WTC11 (cell line): ENCODE measurements around the gene AKR1B15. TPM values are rescaled to one million over a fixed set of nuclear protein-coding genes. Genes with fewer than 3 reads are reported as not detected.
"Not testable (repeated sequence)": the region's sequence is repeated elsewhere in the genome, so short reads cannot be mapped to it uniquely, and the experiment has no call there.

Source experiments
- ATAC-seq: fragments of 200-7000 bp; cut with Tn5 transposase; 2 replicates; pipeline ENCODE4 v1.10.0; 2021; ENCODE audit warnings: mild to moderate bottlenecking, moderate library complexity
- CTCF ChIA-PET: fragments of 300-600 bp; sonication (Branson Sonifier 250); formaldehyde crosslinking; loops from one replicate; lab custom pipeline; 2021; ENCODE audit warnings: antibody characterized with exemption; lab: Charles Lee
- POLR2A ChIA-PET: fragments of 350-600 bp; sonication (Branson Sonifier 250); formaldehyde crosslinking; loops from one replicate; lab custom pipeline; 2021; ENCODE audit warnings: antibody characterized with exemption; lab: Charles Lee
- DNase-seq: peaks from one replicate; pipeline ENCODE4 v3.0.0; 2021; ENCODE audit warnings: low spot score
- H3K27ac Mint-ChIP-seq: 2 replicates; pipeline ENCODE4 v1.8.0; 2021; ENCODE audit warnings: mixed read lengths
- H3K27me3 Mint-ChIP-seq: 2 replicates; pipeline ENCODE4 v1.8.0; 2021; ENCODE audit warnings: low read depth, mild to moderate bottlenecking, moderate library complexity, mixed read lengths
- H3K36me3 Mint-ChIP-seq: 2 replicates; pipeline ENCODE4 v1.8.0; 2021; ENCODE audit warnings: mixed read lengths
- H3K4me1 Mint-ChIP-seq: 2 replicates; pipeline ENCODE4 v1.8.0; 2022; ENCODE audit warnings: mixed read lengths
- H3K4me3 Mint-ChIP-seq: 2 replicates; pipeline ENCODE4 v1.8.0; 2021; ENCODE audit warnings: mild to moderate bottlenecking, moderate library complexity, mixed read lengths
- H3K9me3 Mint-ChIP-seq: 2 replicates; pipeline ENCODE4 v1.8.0; 2021; ENCODE audit warnings: mixed read lengths
- ATF1 ChIP-seq: sonication (generic); formaldehyde crosslinking; IDR thresholded peaks from 2 replicates; pipeline ENCODE4 v1.8.1; 2023; ENCODE audit warnings: mild to moderate bottlenecking, moderate library complexity, missing genetic modification reagents
- CREB1 ChIP-seq: sonication (generic); formaldehyde crosslinking; IDR thresholded peaks from 2 replicates; pipeline ENCODE4 v1.8.0; 2023; ENCODE audit warnings: mild to moderate bottlenecking, missing genetic modification reagents
- ELF4 ChIP-seq: sonication (generic); formaldehyde crosslinking; IDR thresholded peaks from 2 replicates; pipeline ENCODE4 v1.8.1; 2022; ENCODE audit warnings: low read depth, mild to moderate bottlenecking, moderate library complexity, missing genetic modification reagents
- EMX1 ChIP-seq: fragments of 250-450 bp; sonication (Bioruptor Pico); IDR thresholded peaks from 2 replicates; pipeline ENCODE4 v1.8.0; 2021; ENCODE audit warnings: mild to moderate bottlenecking
- MXD4 ChIP-seq: fragments of 250-450 bp; sonication (Bioruptor Pico); IDR thresholded peaks from 2 replicates; pipeline ENCODE4 v1.8.0; 2021; ENCODE audit warnings: mild to moderate bottlenecking, moderate library complexity, borderline replicate concordance
- PRRX2 ChIP-seq: fragments of 250-450 bp; sonication (Bioruptor Pico); IDR thresholded peaks from 2 replicates; pipeline ENCODE4 v1.8.0; 2021; ENCODE audit warnings: mild to moderate bottlenecking
- SOX15 ChIP-seq: fragments of 250-450 bp; sonication (Bioruptor Pico); IDR thresholded peaks from 2 replicates; pipeline ENCODE4 v1.9.0; 2021; ENCODE audit warnings: mild to moderate bottlenecking
- TEAD4 ChIP-seq: sonication (generic); formaldehyde crosslinking; IDR thresholded peaks from 2 replicates; pipeline ENCODE4 v1.8.0; 2022; ENCODE audit warnings: mild to moderate bottlenecking, missing genetic modification reagents
- ZNF138 ChIP-seq: sonication (generic); formaldehyde crosslinking; conservative IDR thresholded peaks from 2 replicates; pipeline ENCODE4 v1.8.1; 2022; ENCODE audit warnings: mild to moderate bottlenecking, moderate library complexity, missing genetic modification reagents
- ZNF232 ChIP-seq: sonication (generic); formaldehyde crosslinking; IDR thresholded peaks from 2 replicates; pipeline ENCODE4 v1.8.0; 2022; ENCODE audit warnings: mild to moderate bottlenecking, missing genetic modification reagents
- ZNF423 ChIP-seq: fragments of 250-450 bp; sonication (Bioruptor Pico); IDR thresholded peaks from 2 replicates; pipeline ENCODE4 v2.1.2; 2022; ENCODE audit warnings: mild to moderate bottlenecking, moderate library complexity
- total RNA-seq: library from RNA; stranded (reverse); gene quantifications from 3 replicates; pipeline ENCODE4 v1.2.3, GENCODE V29; 2021
- TF ChIP-seq, protein P1 (sequence below): sonication (generic); formaldehyde crosslinking; IDR thresholded peaks from 2 replicates; pipeline ENCODE4 v1.8.1; 2023; ENCODE audit warnings: mild to moderate bottlenecking, moderate library complexity, missing genetic modification reagents
- TF ChIP-seq, protein P2 (sequence below): fragments of 250-450 bp; sonication (Bioruptor Pico); IDR thresholded peaks from 2 replicates; pipeline ENCODE4 v1.9.0; 2021; ENCODE audit warnings: mild to moderate bottlenecking
- TF ChIP-seq, protein P3 (sequence below): sonication (generic); formaldehyde crosslinking; IDR thresholded peaks from 2 replicates; pipeline ENCODE4 v1.8.0; 2022; ENCODE audit warnings: missing genetic modification reagents
- TF ChIP-seq, protein P4 (sequence below): sonication (generic); formaldehyde crosslinking; IDR thresholded peaks from 2 replicates; pipeline ENCODE4 v1.8.1; 2023; ENCODE audit warnings: mild to moderate bottlenecking, missing genetic modification reagents, borderline replicate concordance
- TF ChIP-seq, protein P5 (sequence below): fragments of 250-450 bp; sonication (Bioruptor Pico); IDR thresholded peaks from 2 replicates; pipeline ENCODE4 v1.8.0; 2021; ENCODE audit warnings: mild to moderate bottlenecking
- TF ChIP-seq, protein P6 (sequence below): sonication (generic); formaldehyde crosslinking; conservative IDR thresholded peaks from 2 replicates; pipeline ENCODE4 v1.8.1; 2022; ENCODE audit warnings: mild to moderate bottlenecking, missing genetic modification reagents

Gene AKR1B15
- total RNA-seq, 1 experiment from 2014 or later: not detected

DNA sequence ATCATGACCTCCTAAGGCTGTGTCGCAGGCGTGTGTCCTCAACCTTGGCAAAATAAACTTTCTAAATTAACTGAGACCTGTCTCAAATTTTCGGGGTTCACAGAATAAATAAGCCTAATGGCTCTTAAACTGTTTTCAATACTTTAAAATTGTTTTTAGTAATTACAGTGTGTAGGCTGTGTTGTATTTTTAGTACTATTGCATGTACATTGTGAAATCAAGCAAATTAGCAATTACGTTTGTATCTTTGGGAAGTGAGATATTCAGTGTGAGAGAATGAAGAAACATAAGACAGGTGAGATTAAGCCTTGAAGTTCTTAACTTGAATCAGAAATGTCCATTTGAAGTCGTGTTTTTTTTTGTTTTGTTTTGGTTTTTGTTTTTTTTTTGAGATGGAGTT is 26.3 kb upstream of the AKR1B15 start:
- Mint-ChIP-seq H3K9me3 (no peaks in the 10 kb centered on the region), H3K4me1 (peaks cover 7% of the 10 kb centered on the region), H3K36me3 (no peaks in the 10 kb centered on the region), H3K27me3 (peaks cover 6% of the 10 kb centered on the region), H3K27ac (no peak overlapping the region), H3K4me3 (no peak overlapping the region)
- TF ChIP-seq ZNF232 (CRISPR knock-in tag) (no peak), ELF4 (CRISPR knock-in tag) (no peak), CREB1 (CRISPR knock-in tag) (no peak)
- TF ChIP-seq, protein P1, sequence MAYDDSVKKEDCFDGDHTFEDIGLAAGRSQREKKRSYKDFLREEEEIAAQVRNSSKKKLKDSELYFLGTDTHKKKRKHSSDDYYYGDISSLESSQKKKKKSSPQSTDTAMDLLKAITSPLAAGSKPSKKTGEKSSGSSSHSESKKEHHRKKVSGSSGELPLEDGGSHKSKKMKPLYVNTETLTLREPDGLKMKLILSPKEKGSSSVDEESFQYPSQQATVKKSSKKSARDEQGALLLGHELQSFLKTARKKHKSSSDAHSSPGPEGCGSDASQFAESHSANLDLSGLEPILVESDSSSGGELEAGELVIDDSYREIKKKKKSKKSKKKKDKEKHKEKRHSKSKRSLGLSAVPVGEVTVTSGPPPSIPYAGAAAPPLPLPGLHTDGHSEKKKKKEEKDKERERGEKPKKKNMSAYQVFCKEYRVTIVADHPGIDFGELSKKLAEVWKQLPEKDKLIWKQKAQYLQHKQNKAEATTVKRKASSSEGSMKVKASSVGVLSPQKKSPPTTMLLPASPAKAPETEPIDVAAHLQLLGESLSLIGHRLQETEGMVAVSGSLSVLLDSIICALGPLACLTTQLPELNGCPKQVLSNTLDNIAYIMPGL (CRISPR knock-in tag): no peak
- TF ChIP-seq, protein P2, sequence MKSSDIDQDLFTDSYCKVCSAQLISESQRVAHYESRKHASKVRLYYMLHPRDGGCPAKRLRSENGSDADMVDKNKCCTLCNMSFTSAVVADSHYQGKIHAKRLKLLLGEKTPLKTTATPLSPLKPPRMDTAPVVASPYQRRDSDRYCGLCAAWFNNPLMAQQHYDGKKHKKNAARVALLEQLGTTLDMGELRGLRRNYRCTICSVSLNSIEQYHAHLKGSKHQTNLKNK: no peak
- POLR2A ChIA-PET: no interaction called here
- DNase-seq (no peak), ATAC-seq (no peak)
- CTCF ChIA-PET: no interaction called here

DNA sequence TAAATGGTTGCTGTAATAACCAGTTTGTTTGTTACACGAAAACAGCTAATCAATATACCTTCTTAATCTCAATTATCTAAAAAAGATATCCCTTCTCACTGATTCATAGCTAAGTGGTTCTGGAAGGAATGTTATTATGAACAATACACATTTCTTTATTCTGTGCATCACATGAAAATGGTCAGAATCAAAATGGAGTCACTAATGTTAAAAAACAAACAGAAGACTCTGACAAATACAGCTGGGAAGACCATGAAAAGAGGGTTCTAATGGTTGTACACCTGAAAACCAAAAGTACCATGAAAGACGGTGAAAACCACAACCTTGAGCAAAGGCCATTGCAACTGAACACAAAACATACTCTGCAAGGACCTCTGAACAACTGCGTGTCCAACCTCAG is 23.5 kb upstream of the AKR1B15 start:
- POLR2A ChIA-PET, H3K27me3 Mint-ChIP-seq, H3K36me3 Mint-ChIP-seq, CTCF ChIA-PET, ATAC-seq, H3K9me3 Mint-ChIP-seq, H3K27ac Mint-ChIP-seq, H3K4me3 Mint-ChIP-seq, DNase-seq: not testable (repeated sequence)
- peaks cover 17% of the 10 kb centered on the region for H3K4me1 Mint-ChIP-seq

DNA sequence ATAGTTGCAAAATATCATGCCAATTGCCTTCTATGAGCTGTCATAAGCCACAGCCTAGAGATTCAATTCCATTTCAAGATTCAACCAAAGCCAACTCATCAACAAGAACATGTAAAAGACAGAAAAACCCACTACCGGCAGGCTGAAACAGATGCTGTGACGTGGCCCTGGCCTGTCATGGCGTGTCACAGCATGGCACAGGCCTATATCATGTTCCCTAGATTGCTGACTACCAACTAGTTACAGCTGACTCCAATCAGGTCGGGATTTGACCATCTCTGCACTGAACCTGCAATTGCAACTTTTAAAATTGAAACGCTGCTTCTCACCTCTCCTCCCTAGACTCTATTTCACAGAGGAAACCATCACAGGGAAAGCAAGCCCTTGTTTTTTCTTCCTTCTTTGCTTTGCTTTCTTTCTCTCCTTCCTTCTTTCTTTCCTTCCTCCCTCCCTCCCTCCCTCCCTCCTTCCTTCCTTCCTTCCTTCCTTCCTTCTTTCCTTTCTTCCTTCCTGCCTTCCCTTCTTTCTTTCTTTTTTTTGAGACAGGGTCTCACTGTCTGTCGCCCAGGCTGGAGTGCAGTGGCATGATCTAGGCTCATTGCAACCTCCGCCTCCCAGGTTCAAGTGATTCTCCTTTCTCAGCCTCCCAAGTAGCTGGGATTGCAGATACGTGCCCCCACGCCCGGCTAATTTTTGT is 22.2 kb upstream of the AKR1B15 start:
- H3K27me3 Mint-ChIP-seq, H3K27ac Mint-ChIP-seq, ATAC-seq, H3K4me3 Mint-ChIP-seq, H3K9me3 Mint-ChIP-seq, H3K36me3 Mint-ChIP-seq, DNase-seq, POLR2A ChIA-PET: not testable (repeated sequence)
- CTCF ChIA-PET: interaction anchor here (1.4 to 3.0 kb wide), 4 partner anchors 12 to 94 kb away, joined by 3 to 17 read pairs (median 5); no protein-coding TSS in a partner anchor
- peaks cover 17% of the 10 kb centered on the region for H3K4me1 Mint-ChIP-seq

DNA sequence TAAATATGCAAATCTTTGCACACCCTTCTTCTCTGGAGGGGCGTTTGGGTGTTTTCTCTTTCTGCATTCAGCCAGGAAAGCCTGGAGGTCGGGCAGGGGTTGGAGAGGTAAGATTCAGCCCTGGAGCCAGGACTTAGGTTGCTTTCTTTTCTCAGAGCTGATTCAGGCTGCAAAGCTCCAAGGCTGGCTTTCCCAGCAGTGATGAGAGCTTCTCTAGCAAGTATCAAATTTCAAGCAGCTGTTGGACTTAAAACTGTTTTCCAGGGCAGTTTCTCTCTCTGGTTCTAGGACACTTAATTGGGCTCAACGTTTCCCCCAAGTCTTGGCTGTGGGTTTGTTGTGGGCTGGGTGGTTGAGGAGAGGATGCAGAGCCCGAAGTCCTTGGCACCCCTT is 20.9 kb upstream of the AKR1B15 start:
- ChIA-PET POLR2A (interaction anchor here (1.0 kb wide), 1 partner anchor 75 kb away, joined by 4 read pairs; no protein-coding TSS in a partner anchor), CTCF (interaction anchor here (0.6 to 3.0 kb wide), 6 partner anchors 14 to 95 kb away, joined by 3 to 17 read pairs (median 5); no protein-coding TSS in a partner anchor)
- Mint-ChIP-seq H3K4me1 (peaks cover 14% of the 10 kb centered on the region), H3K9me3 (no peaks in the 10 kb centered on the region), H3K27me3 (no peaks in the 10 kb centered on the region; the same call in 1 of the 2 replicates), H3K27ac (no peak overlapping the region), H3K36me3 (no peaks in the 10 kb centered on the region), H3K4me3 (no peak overlapping the region)
- DNase-seq (no peak), ATAC-seq (peak; percentile 61)
- TF ChIP-seq EMX1 (CRISPR knock-in tag) (no peak), ZNF138 (CRISPR knock-in tag) (no peak), MXD4 (CRISPR knock-in tag) (no peak), ZNF232 (CRISPR knock-in tag) (no peak), ZNF423 (CRISPR knock-in tag) (no peak), SOX15 (CRISPR knock-in tag) (no peak), ATF1 (CRISPR knock-in tag) (no peak), PRRX2 (CRISPR knock-in tag) (no peak), TEAD4 (CRISPR knock-in tag) (no peak)
- TF ChIP-seq, protein P3, sequence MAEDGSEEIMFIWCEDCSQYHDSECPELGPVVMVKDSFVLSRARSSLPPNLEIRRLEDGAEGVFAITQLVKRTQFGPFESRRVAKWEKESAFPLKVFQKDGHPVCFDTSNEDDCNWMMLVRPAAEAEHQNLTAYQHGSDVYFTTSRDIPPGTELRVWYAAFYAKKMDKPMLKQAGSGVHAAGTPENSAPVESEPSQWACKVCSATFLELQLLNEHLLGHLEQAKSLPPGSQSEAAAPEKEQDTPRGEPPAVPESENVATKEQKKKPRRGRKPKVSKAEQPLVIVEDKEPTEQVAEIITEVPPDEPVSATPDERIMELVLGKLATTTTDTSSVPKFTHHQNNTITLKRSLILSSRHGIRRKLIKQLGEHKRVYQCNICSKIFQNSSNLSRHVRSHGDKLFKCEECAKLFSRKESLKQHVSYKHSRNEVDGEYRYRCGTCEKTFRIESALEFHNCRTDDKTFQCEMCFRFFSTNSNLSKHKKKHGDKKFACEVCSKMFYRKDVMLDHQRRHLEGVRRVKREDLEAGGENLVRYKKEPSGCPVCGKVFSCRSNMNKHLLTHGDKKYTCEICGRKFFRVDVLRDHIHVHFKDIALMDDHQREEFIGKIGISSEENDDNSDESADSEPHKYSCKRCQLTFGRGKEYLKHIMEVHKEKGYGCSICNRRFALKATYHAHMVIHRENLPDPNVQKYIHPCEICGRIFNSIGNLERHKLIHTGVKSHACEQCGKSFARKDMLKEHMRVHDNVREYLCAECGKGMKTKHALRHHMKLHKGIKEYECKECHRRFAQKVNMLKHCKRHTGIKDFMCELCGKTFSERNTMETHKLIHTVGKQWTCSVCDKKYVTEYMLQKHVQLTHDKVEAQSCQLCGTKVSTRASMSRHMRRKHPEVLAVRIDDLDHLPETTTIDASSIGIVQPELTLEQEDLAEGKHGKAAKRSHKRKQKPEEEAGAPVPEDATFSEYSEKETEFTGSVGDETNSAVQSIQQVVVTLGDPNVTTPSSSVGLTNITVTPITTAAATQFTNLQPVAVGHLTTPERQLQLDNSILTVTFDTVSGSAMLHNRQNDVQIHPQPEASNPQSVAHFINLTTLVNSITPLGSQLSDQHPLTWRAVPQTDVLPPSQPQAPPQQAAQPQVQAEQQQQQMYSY (CRISPR knock-in tag): no peak
- TF ChIP-seq, protein P4, sequence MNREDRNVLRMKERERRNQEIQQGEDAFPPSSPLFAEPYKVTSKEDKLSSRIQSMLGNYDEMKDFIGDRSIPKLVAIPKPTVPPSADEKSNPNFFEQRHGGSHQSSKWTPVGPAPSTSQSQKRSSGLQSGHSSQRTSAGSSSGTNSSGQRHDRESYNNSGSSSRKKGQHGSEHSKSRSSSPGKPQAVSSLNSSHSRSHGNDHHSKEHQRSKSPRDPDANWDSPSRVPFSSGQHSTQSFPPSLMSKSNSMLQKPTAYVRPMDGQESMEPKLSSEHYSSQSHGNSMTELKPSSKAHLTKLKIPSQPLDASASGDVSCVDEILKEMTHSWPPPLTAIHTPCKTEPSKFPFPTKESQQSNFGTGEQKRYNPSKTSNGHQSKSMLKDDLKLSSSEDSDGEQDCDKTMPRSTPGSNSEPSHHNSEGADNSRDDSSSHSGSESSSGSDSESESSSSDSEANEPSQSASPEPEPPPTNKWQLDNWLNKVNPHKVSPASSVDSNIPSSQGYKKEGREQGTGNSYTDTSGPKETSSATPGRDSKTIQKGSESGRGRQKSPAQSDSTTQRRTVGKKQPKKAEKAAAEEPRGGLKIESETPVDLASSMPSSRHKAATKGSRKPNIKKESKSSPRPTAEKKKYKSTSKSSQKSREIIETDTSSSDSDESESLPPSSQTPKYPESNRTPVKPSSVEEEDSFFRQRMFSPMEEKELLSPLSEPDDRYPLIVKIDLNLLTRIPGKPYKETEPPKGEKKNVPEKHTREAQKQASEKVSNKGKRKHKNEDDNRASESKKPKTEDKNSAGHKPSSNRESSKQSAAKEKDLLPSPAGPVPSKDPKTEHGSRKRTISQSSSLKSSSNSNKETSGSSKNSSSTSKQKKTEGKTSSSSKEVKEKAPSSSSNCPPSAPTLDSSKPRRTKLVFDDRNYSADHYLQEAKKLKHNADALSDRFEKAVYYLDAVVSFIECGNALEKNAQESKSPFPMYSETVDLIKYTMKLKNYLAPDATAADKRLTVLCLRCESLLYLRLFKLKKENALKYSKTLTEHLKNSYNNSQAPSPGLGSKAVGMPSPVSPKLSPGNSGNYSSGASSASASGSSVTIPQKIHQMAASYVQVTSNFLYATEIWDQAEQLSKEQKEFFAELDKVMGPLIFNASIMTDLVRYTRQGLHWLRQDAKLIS (CRISPR knock-in tag): no peak
- TF ChIP-seq, protein P5, sequence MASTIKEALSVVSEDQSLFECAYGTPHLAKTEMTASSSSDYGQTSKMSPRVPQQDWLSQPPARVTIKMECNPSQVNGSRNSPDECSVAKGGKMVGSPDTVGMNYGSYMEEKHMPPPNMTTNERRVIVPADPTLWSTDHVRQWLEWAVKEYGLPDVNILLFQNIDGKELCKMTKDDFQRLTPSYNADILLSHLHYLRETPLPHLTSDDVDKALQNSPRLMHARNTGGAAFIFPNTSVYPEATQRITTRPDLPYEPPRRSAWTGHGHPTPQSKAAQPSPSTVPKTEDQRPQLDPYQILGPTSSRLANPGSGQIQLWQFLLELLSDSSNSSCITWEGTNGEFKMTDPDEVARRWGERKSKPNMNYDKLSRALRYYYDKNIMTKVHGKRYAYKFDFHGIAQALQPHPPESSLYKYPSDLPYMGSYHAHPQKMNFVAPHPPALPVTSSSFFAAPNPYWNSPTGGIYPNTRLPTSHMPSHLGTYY (CRISPR knock-in tag): no peak
- TF ChIP-seq, protein P6, sequence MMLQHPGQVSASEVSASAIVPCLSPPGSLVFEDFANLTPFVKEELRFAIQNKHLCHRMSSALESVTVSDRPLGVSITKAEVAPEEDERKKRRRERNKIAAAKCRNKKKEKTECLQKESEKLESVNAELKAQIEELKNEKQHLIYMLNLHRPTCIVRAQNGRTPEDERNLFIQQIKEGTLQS (CRISPR knock-in tag): no peak
